WTC11 (cell line): Measurements from ENCODE around the gene SLC6A20. TPM values are rescaled to one million over a fixed set of nuclear protein-coding genes. Genes with fewer than 3 reads are reported as not detected.

Source experiments
- ATAC-seq: fragments of 200-7000 bp; cut with Tn5 transposase; 2 replicates; pipeline ENCODE4 v1.10.0; 2021; ENCODE audit warnings: mild to moderate bottlenecking, moderate library complexity
- CTCF ChIA-PET: fragments of 300-600 bp; sonication (Branson Sonifier 250); formaldehyde crosslinking; loops from one replicate; lab custom pipeline; 2021; ENCODE audit warnings: antibody characterized with exemption; lab: Charles Lee
- POLR2A ChIA-PET: fragments of 350-600 bp; sonication (Branson Sonifier 250); formaldehyde crosslinking; loops from one replicate; lab custom pipeline; 2021; ENCODE audit warnings: antibody characterized with exemption; lab: Charles Lee
- DNase-seq: peaks from one replicate; pipeline ENCODE4 v3.0.0; 2021; ENCODE audit warnings: low spot score
- H3K27ac Mint-ChIP-seq: 2 replicates; pipeline ENCODE4 v1.8.0; 2021; ENCODE audit warnings: mixed read lengths
- H3K27me3 Mint-ChIP-seq: 2 replicates; pipeline ENCODE4 v1.8.0; 2021; ENCODE audit warnings: low read depth, mild to moderate bottlenecking, moderate library complexity, mixed read lengths
- H3K36me3 Mint-ChIP-seq: 2 replicates; pipeline ENCODE4 v1.8.0; 2021; ENCODE audit warnings: mixed read lengths
- H3K4me1 Mint-ChIP-seq: 2 replicates; pipeline ENCODE4 v1.8.0; 2022; ENCODE audit warnings: mixed read lengths
- H3K4me3 Mint-ChIP-seq: 2 replicates; pipeline ENCODE4 v1.8.0; 2021; ENCODE audit warnings: mild to moderate bottlenecking, moderate library complexity, mixed read lengths
- H3K9me3 Mint-ChIP-seq: 2 replicates; pipeline ENCODE4 v1.8.0; 2021; ENCODE audit warnings: mixed read lengths
- ARID4B ChIP-seq: sonication (generic); formaldehyde crosslinking; IDR thresholded peaks from 2 replicates; pipeline ENCODE4 v1.8.0; 2023; ENCODE audit warnings: missing genetic modification reagents, mild to moderate bottlenecking, borderline replicate concordance
- ATF1 ChIP-seq: sonication (generic); formaldehyde crosslinking; IDR thresholded peaks from 2 replicates; pipeline ENCODE4 v1.8.1; 2023; ENCODE audit warnings: mild to moderate bottlenecking, moderate library complexity, missing genetic modification reagents
- CBFB ChIP-seq: sonication (generic); formaldehyde crosslinking; IDR thresholded peaks from 2 replicates; pipeline ENCODE4 v1.8.1; 2022; ENCODE audit warnings: mild to moderate bottlenecking, low read depth, missing genetic modification reagents
- CREM ChIP-seq: sonication (generic); formaldehyde crosslinking; IDR thresholded peaks from 2 replicates; pipeline ENCODE4 v1.8.1; 2022; ENCODE audit warnings: mild to moderate bottlenecking, missing genetic modification reagents, moderate library complexity
- GRHL2 ChIP-seq: fragments of 250-450 bp; sonication (Bioruptor Pico); IDR thresholded peaks from 2 replicates; pipeline ENCODE4 v1.8.0; 2022; ENCODE audit warnings: mild to moderate bottlenecking, moderate library complexity; ENCODE audit not compliant: insufficient replicate concordance, severe bottlenecking
- JUN ChIP-seq: sonication (generic); formaldehyde crosslinking; IDR thresholded peaks from 2 replicates; pipeline ENCODE4 v1.8.0; 2023; ENCODE audit warnings: mild to moderate bottlenecking, missing genetic modification reagents
- ZNF219 ChIP-seq: sonication (generic); formaldehyde crosslinking; IDR thresholded peaks from 2 replicates; pipeline ENCODE4 v1.8.0; 2023; ENCODE audit warnings: missing genetic modification reagents, mild to moderate bottlenecking, borderline replicate concordance
- ZNF317 ChIP-seq: sonication (generic); formaldehyde crosslinking; IDR thresholded peaks from 2 replicates; pipeline ENCODE4 v1.8.1; 2023; ENCODE audit warnings: low read depth, mild to moderate bottlenecking, moderate library complexity, missing genetic modification reagents, borderline replicate concordance
- ZNF425 ChIP-seq: fragments of 250-450 bp; sonication (Bioruptor Pico); conservative IDR thresholded peaks from 2 replicates; pipeline ENCODE4 v1.9.0; 2021; ENCODE audit warnings: mild to moderate bottlenecking
- total RNA-seq: library from RNA; stranded (reverse); gene quantifications from 3 replicates; pipeline ENCODE4 v1.2.3, GENCODE V29; 2021
- TF ChIP-seq, protein P1 (sequence below): sonication (generic); formaldehyde crosslinking; IDR thresholded peaks from 2 replicates; pipeline ENCODE4 v1.8.0; 2022; ENCODE audit warnings: mild to moderate bottlenecking, missing genetic modification reagents
- TF ChIP-seq, protein P2 (sequence below): sonication (generic); formaldehyde crosslinking; IDR thresholded peaks from 2 replicates; pipeline ENCODE4 v1.8.1; 2023; ENCODE audit warnings: mild to moderate bottlenecking, missing genetic modification reagents, moderate library complexity
- TF ChIP-seq, protein P3 (sequence below): fragments of 250-450 bp; sonication (Bioruptor Pico); IDR thresholded peaks from 2 replicates; pipeline ENCODE4 v1.9.0; 2021; ENCODE audit warnings: mild to moderate bottlenecking, borderline replicate concordance
- TF ChIP-seq, protein P4 (sequence below): sonication (generic); formaldehyde crosslinking; IDR thresholded peaks from 2 replicates; pipeline ENCODE4 v1.8.1; 2022; ENCODE audit warnings: low read depth, missing genetic modification reagents, borderline replicate concordance
- TF ChIP-seq, protein P5 (sequence below): sonication (generic); formaldehyde crosslinking; conservative IDR thresholded peaks from 2 replicates; pipeline ENCODE4 v1.8.1; 2023; ENCODE audit warnings: mild to moderate bottlenecking, low read depth, missing genetic modification reagents, moderate library complexity

SLC6A20 gene
- total RNA-seq, 1 experiment from 2014 or later, result 0.26 TPM

GRCh38 chr3:45736707-45737106 is 59.6 kb downstream of the SLC6A20 start (continued):
- TF ChIP-seq, protein P1, sequence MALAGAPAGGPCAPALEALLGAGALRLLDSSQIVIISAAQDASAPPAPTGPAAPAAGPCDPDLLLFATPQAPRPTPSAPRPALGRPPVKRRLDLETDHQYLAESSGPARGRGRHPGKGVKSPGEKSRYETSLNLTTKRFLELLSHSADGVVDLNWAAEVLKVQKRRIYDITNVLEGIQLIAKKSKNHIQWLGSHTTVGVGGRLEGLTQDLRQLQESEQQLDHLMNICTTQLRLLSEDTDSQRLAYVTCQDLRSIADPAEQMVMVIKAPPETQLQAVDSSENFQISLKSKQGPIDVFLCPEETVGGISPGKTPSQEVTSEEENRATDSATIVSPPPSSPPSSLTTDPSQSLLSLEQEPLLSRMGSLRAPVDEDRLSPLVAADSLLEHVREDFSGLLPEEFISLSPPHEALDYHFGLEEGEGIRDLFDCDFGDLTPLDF (CRISPR knock-in tag), result no peak
- TF ChIP-seq CBFB, result no peak
- TF ChIP-seq, protein P2, sequence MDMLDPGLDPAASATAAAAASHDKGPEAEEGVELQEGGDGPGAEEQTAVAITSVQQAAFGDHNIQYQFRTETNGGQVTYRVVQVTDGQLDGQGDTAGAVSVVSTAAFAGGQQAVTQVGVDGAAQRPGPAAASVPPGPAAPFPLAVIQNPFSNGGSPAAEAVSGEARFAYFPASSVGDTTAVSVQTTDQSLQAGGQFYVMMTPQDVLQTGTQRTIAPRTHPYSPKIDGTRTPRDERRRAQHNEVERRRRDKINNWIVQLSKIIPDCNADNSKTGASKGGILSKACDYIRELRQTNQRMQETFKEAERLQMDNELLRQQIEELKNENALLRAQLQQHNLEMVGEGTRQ (CRISPR knock-in tag), result no peak
- no peak for TF ChIP-seq ATF1 (CRISPR knock-in tag)
- no peak for TF ChIP-seq CREM (CRISPR knock-in tag)
- TF ChIP-seq, protein P3, sequence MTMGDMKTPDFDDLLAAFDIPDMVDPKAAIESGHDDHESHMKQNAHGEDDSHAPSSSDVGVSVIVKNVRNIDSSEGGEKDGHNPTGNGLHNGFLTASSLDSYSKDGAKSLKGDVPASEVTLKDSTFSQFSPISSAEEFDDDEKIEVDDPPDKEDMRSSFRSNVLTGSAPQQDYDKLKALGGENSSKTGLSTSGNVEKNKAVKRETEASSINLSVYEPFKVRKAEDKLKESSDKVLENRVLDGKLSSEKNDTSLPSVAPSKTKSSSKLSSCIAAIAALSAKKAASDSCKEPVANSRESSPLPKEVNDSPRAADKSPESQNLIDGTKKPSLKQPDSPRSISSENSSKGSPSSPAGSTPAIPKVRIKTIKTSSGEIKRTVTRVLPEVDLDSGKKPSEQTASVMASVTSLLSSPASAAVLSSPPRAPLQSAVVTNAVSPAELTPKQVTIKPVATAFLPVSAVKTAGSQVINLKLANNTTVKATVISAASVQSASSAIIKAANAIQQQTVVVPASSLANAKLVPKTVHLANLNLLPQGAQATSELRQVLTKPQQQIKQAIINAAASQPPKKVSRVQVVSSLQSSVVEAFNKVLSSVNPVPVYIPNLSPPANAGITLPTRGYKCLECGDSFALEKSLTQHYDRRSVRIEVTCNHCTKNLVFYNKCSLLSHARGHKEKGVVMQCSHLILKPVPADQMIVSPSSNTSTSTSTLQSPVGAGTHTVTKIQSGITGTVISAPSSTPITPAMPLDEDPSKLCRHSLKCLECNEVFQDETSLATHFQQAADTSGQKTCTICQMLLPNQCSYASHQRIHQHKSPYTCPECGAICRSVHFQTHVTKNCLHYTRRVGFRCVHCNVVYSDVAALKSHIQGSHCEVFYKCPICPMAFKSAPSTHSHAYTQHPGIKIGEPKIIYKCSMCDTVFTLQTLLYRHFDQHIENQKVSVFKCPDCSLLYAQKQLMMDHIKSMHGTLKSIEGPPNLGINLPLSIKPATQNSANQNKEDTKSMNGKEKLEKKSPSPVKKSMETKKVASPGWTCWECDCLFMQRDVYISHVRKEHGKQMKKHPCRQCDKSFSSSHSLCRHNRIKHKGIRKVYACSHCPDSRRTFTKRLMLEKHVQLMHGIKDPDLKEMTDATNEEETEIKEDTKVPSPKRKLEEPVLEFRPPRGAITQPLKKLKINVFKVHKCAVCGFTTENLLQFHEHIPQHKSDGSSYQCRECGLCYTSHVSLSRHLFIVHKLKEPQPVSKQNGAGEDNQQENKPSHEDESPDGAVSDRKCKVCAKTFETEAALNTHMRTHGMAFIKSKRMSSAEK (CRISPR knock-in tag), result no peak
- no peak for TF ChIP-seq ZNF219 (CRISPR knock-in tag)
- TF ChIP-seq, protein P4, sequence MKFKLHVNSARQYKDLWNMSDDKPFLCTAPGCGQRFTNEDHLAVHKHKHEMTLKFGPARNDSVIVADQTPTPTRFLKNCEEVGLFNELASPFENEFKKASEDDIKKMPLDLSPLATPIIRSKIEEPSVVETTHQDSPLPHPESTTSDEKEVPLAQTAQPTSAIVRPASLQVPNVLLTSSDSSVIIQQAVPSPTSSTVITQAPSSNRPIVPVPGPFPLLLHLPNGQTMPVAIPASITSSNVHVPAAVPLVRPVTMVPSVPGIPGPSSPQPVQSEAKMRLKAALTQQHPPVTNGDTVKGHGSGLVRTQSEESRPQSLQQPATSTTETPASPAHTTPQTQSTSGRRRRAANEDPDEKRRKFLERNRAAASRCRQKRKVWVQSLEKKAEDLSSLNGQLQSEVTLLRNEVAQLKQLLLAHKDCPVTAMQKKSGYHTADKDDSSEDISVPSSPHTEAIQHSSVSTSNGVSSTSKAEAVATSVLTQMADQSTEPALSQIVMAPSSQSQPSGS (CRISPR knock-in tag), result no peak
- TF ChIP-seq ARID4B (CRISPR knock-in tag), result no peak
- no peak for TF ChIP-seq JUN

DNA sequence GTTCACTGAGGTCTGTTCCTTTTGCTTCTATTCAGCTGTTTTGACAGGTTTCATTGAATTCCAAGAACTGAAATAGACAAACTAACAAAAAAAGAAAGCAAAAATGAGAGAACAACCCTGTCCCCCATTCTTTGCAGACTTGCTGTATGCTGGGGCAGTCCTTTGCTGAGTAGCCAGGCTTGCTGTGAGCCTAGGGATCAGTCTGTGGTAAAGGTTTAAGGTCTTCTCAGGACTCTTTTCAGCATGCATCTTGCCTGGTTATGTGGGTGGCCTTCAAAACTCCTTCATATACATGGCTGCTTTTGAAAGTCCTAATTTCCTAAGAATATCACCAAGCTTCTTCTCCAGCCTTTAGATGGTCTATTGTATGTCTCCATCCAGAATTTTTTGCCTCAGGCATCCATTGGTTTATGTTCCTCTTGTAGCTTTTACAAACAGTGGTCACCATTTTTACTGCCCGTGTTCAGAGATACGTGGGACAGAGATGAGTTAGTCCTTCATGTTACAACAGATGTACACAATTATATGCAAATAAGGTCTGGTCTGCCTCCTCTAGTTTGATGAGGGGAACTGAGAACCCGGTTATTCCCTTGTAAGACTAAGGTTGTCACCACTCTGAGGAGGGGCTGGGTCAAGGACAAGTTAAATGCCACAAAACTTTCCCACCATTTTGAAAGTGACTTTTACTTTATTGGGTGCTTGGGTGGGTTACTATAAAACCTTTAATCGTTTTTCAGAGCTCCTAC is 65.8 kb downstream of the SLC6A20 start:
- Mint-ChIP-seq H3K4me1 (no peaks in the 10 kb centered on the region), H3K9me3 (no peaks in the 10 kb centered on the region), H3K27ac (no peak overlapping the region), H3K27me3 (no peaks in the 10 kb centered on the region), H3K4me3 (no peak overlapping the region), H3K36me3 (peaks cover 60% of the 10 kb centered on the region)
- no peak for DNase-seq
- no peak for ATAC-seq
- ChIA-PET CTCF (no interaction called here), POLR2A (no interaction called here)
- TF ChIP-seq ZNF317 (CRISPR knock-in tag) (no peak), ZNF425 (CRISPR knock-in tag) (no peak), GRHL2 (CRISPR knock-in tag) (no peak)
- TF ChIP-seq, protein P5, sequence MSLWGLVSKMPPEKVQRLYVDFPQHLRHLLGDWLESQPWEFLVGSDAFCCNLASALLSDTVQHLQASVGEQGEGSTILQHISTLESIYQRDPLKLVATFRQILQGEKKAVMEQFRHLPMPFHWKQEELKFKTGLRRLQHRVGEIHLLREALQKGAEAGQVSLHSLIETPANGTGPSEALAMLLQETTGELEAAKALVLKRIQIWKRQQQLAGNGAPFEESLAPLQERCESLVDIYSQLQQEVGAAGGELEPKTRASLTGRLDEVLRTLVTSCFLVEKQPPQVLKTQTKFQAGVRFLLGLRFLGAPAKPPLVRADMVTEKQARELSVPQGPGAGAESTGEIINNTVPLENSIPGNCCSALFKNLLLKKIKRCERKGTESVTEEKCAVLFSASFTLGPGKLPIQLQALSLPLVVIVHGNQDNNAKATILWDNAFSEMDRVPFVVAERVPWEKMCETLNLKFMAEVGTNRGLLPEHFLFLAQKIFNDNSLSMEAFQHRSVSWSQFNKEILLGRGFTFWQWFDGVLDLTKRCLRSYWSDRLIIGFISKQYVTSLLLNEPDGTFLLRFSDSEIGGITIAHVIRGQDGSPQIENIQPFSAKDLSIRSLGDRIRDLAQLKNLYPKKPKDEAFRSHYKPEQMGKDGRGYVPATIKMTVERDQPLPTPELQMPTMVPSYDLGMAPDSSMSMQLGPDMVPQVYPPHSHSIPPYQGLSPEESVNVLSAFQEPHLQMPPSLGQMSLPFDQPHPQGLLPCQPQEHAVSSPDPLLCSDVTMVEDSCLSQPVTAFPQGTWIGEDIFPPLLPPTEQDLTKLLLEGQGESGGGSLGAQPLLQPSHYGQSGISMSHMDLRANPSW (CRISPR knock-in tag), result no peak
